ENCODE data around the gene OR52W1.

Gene OR52W1

GRCh38 chr11:6204706-6205105 is 5.7 kb downstream of the OR52W1 start:
- Mint-ChIP-seq H3K27me3 (ENCODE audit: low read depth) (no peaks in the 10 kb centered on the region), H3K9me3 (no peaks in the 10 kb centered on the region), H3K36me3 (ENCODE audit: low read depth) (peaks cover 22% of the 10 kb centered on the region), H3K4me3 (no peak overlapping the region), H3K4me1 (ENCODE audit: low read depth) (peaks cover 29% of the 10 kb centered on the region), H3K27ac (no peak overlapping the region)

- no peaks in the 10 kb centered on the region for H3K9me3 Mint-ChIP-seq
- peaks cover 29% of the 10 kb centered on the region for H3K4me1 Mint-ChIP-seq (ENCODE audit: low read depth)
- no peaks in the 10 kb centered on the region for H3K27me3 Mint-ChIP-seq (ENCODE audit: low read depth)
- no peak within 1 kb of the TSS for H3K27ac Mint-ChIP-seq
- H3K4me3 Mint-ChIP-seq: no peak within 1 kb of the TSS
- peaks cover 22% of the 10 kb centered on the region for H3K36me3 Mint-ChIP-seq (ENCODE audit: low read depth)
These were observed 6.3 kb downstream of the OR52W1 start, which contains the start of gene C11orf42 for GRCh38 chr11:6205366-6205765. Gene C11orf42, plus strand, starts transcription at chr11:6205557. Its CDS starts 59 bp downstream, at chr11:6205616.

- no peak overlapping the region for H3K27ac Mint-ChIP-seq
- no peaks in the 10 kb centered on the region for H3K27me3 Mint-ChIP-seq (ENCODE audit: low read depth)
- no peaks in the 10 kb centered on the region for H3K9me3 Mint-ChIP-seq
- peaks cover 24% of the 10 kb centered on the region for H3K4me1 Mint-ChIP-seq (ENCODE audit: low read depth)
- H3K4me3 Mint-ChIP-seq: no peak overlapping the region
- peaks cover 22% of the 10 kb centered on the region for H3K36me3 Mint-ChIP-seq (ENCODE audit: low read depth)
These were observed 7.6 kb downstream of the OR52W1 start for GRCh38 chr11:6206456-6207180.

- peaks cover 15% of the 10 kb centered on the region for H3K36me3 Mint-ChIP-seq (ENCODE audit: low read depth)
- peaks cover 2% of the 10 kb centered on the region for H3K4me1 Mint-ChIP-seq (ENCODE audit: low read depth)
- H3K27ac Mint-ChIP-seq: no peak overlapping the region
- H3K27me3 Mint-ChIP-seq (ENCODE audit: low read depth): no peaks in the 10 kb centered on the region
- H3K9me3 Mint-ChIP-seq: no peaks in the 10 kb centered on the region
- no peak overlapping the region for H3K4me3 Mint-ChIP-seq
These were observed 10.8 kb downstream of the OR52W1 start for GRCh38 chr11:6209801-6210200.

GRCh38 chr11:6210274-6210955 is 11.4 kb downstream of the OR52W1 start:
- H3K36me3 Mint-ChIP-seq (ENCODE audit: low read depth): peaks cover 15% of the 10 kb centered on the region
- H3K27me3 Mint-ChIP-seq (ENCODE audit: low read depth): no peaks in the 10 kb centered on the region
- H3K9me3 Mint-ChIP-seq: no peaks in the 10 kb centered on the region
- H3K4me3 Mint-ChIP-seq: no peak overlapping the region
- H3K27ac Mint-ChIP-seq: no peak overlapping the region
- peaks cover 2% of the 10 kb centered on the region for H3K4me1 Mint-ChIP-seq (ENCODE audit: low read depth)

GRCh38 chr11:6214530-6214929 is 15.5 kb downstream of the OR52W1 start:
- Mint-ChIP-seq H3K9me3 (no peaks in the 10 kb centered on the region), H3K27me3 (ENCODE audit: low read depth) (no peaks in the 10 kb centered on the region), H3K4me1 (ENCODE audit: low read depth) (peaks cover 5% of the 10 kb centered on the region), H3K27ac (no peak overlapping the region), H3K36me3 (ENCODE audit: low read depth) (peaks cover 16% of the 10 kb centered on the region), H3K4me3 (no peak overlapping the region)

GRCh38 chr11:6216501-6216900 is 17.5 kb downstream of the OR52W1 start:
- Mint-ChIP-seq H3K4me1 (ENCODE audit: low read depth) (peaks cover 14% of the 10 kb centered on the region), H3K27ac (no peak overlapping the region), H3K36me3 (ENCODE audit: low read depth) (peaks cover 25% of the 10 kb centered on the region), H3K9me3 (no peaks in the 10 kb centered on the region), H3K27me3 (ENCODE audit: low read depth) (no peaks in the 10 kb centered on the region), H3K4me3 (no peak overlapping the region)

GRCh38 chr11:6217722-6218121 is 18.7 kb downstream of the OR52W1 start:
- H3K4me1 Mint-ChIP-seq (ENCODE audit: low read depth): peaks cover 14% of the 10 kb centered on the region
- no peaks in the 10 kb centered on the region for H3K27me3 Mint-ChIP-seq (ENCODE audit: low read depth)
- H3K9me3 Mint-ChIP-seq: no peaks in the 10 kb centered on the region
- H3K4me3 Mint-ChIP-seq: no peak overlapping the region
- peaks cover 32% of the 10 kb centered on the region for H3K36me3 Mint-ChIP-seq (ENCODE audit: low read depth)
- H3K27ac Mint-ChIP-seq: no peak overlapping the region

- Mint-ChIP-seq H3K9me3 (no peaks in the 10 kb centered on the region), H3K27ac (no peak overlapping the region), H3K4me1 (ENCODE audit: low read depth) (peaks cover 14% of the 10 kb centered on the region), H3K27me3 (ENCODE audit: low read depth) (no peaks in the 10 kb centered on the region), H3K36me3 (ENCODE audit: low read depth) (peaks cover 34% of the 10 kb centered on the region), H3K4me3 (no peak overlapping the region)
These were observed 20.3 kb downstream of the OR52W1 start for GRCh38 chr11:6219359-6219758.

- Mint-ChIP-seq H3K4me3 (no peak overlapping the region), H3K27ac (no peak overlapping the region), H3K36me3 (ENCODE audit: low read depth) (peaks cover 29% of the 10 kb centered on the region), H3K4me1 (ENCODE audit: low read depth) (peaks cover 22% of the 10 kb centered on the region), H3K27me3 (ENCODE audit: low read depth) (no peaks in the 10 kb centered on the region), H3K9me3 (no peaks in the 10 kb centered on the region)
These were observed 24.8 kb downstream of the OR52W1 start for GRCh38 chr11:6223854-6224253.

GRCh38 chr11:6224421-6224820 is 25.4 kb downstream of the OR52W1 start:
- H3K27ac Mint-ChIP-seq: no peak overlapping the region
- H3K27me3 Mint-ChIP-seq (ENCODE audit: low read depth): no peaks in the 10 kb centered on the region
- H3K9me3 Mint-ChIP-seq: no peaks in the 10 kb centered on the region
- no peak overlapping the region for H3K4me3 Mint-ChIP-seq
- peaks cover 24% of the 10 kb centered on the region for H3K4me1 Mint-ChIP-seq (ENCODE audit: low read depth)
- H3K36me3 Mint-ChIP-seq (ENCODE audit: low read depth): peaks cover 25% of the 10 kb centered on the region

GRCh38 chr11:6225024-6225423 is 26.0 kb downstream of the OR52W1 start:
- Mint-ChIP-seq H3K27me3 (ENCODE audit: low read depth) (no peaks in the 10 kb centered on the region), H3K9me3 (no peaks in the 10 kb centered on the region), H3K27ac (no peak overlapping the region), H3K4me1 (ENCODE audit: low read depth) (peaks cover 24% of the 10 kb centered on the region), H3K36me3 (ENCODE audit: low read depth) (peaks cover 22% of the 10 kb centered on the region), H3K4me3 (no peak overlapping the region)

- H3K9me3 Mint-ChIP-seq: no peaks in the 10 kb centered on the region
- H3K4me3 Mint-ChIP-seq: no peak overlapping the region
- peaks cover 18% of the 10 kb centered on the region for H3K36me3 Mint-ChIP-seq (ENCODE audit: low read depth)
- H3K4me1 Mint-ChIP-seq (ENCODE audit: low read depth): peaks cover 28% of the 10 kb centered on the region
- no peak overlapping the region for H3K27ac Mint-ChIP-seq
- no peaks in the 10 kb centered on the region for H3K27me3 Mint-ChIP-seq (ENCODE audit: low read depth)
These were observed 26.9 kb downstream of the OR52W1 start for GRCh38 chr11:6225896-6226295.

- Mint-ChIP-seq H3K4me1 (ENCODE audit: low read depth) (peaks cover 35% of the 10 kb centered on the region), H3K9me3 (no peaks in the 10 kb centered on the region), H3K27me3 (ENCODE audit: low read depth) (no peaks in the 10 kb centered on the region)
These were observed 29.5 kb downstream of the OR52W1 start for GRCh38 chr11:6228520-6228919.

GRCh38 chr11:6229911-6230310 is 30.9 kb downstream of the OR52W1 start:
- no peaks in the 10 kb centered on the region for H3K27me3 Mint-ChIP-seq (ENCODE audit: low read depth)
- H3K4me1 Mint-ChIP-seq (ENCODE audit: low read depth): peaks cover 42% of the 10 kb centered on the region
- H3K27ac Mint-ChIP-seq: peak overlapping the region; percentile 12
- no peaks in the 10 kb centered on the region for H3K9me3 Mint-ChIP-seq
- H3K4me3 Mint-ChIP-seq: peak overlapping the region; percentile 6
- H3K36me3 Mint-ChIP-seq (ENCODE audit: low read depth): peaks cover 7% of the 10 kb centered on the region

More at GRCh38 chr11:6228520-6228919, 29.5 kb downstream of the OR52W1 start:
- H3K4me3 Mint-ChIP-seq: no peak overlapping the region
- no peak overlapping the region for H3K27ac Mint-ChIP-seq
- H3K36me3 Mint-ChIP-seq (ENCODE audit: low read depth): peaks cover 9% of the 10 kb centered on the region
